Stomach (tissue), 4 donors: ENCODE results near the gene SCYL1.

Source experiments
- POLR2A ChIP-seq, 4 donors: fragments of 450-650 bp; IDR thresholded peaks; one replicate each; pipeline ENCODE4 v1.6.1; 2016; ENCODE audit warnings: antibody characterized with exemption in 4 of 4, control low read depth in 2 of 4, mild to moderate bottlenecking in 1 of 4, moderate library complexity in 1 of 4
- POLR2AphosphoS5 ChIP-seq, 3 donors: sonication (generic); formaldehyde crosslinking; IDR thresholded peaks; one replicate each; pipeline ENCODE4 v1.6.1; 2016; ENCODE audit warnings: antibody characterized with exemption in 3 of 3
- TF ChIP-seq, protein P1 (sequence below), 7 experiments: fragments of 450-650 bp in 4 of 7; fragments of 200-600 bp in 3 of 7; sonication (generic) in 3 of 7; IDR thresholded peaks; one replicate each; pipeline ENCODE4 v1.5.1; 2016 to 2019; ENCODE audit warnings: antibody characterized with exemption in 7 of 7, control low read depth in 2 of 7, mild to moderate bottlenecking in 1 of 7

DNA sequence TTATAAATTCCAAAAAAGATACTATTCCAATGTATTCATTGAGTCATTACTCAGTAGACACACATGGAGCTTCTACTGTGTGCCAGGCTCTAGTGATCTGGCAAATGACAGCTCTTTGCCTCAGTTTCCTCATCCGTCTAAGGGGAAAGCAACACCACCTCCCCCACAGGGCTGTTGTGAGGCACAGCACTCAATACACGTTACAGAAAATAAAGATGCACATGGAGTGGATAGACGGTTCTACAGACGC lies 32.6 kb upstream of the SCYL1 start:
- TF ChIP-seq POLR2A (IDR thresholded peaks at IDR 0.05), result no peak
- TF ChIP-seq, protein P1, sequence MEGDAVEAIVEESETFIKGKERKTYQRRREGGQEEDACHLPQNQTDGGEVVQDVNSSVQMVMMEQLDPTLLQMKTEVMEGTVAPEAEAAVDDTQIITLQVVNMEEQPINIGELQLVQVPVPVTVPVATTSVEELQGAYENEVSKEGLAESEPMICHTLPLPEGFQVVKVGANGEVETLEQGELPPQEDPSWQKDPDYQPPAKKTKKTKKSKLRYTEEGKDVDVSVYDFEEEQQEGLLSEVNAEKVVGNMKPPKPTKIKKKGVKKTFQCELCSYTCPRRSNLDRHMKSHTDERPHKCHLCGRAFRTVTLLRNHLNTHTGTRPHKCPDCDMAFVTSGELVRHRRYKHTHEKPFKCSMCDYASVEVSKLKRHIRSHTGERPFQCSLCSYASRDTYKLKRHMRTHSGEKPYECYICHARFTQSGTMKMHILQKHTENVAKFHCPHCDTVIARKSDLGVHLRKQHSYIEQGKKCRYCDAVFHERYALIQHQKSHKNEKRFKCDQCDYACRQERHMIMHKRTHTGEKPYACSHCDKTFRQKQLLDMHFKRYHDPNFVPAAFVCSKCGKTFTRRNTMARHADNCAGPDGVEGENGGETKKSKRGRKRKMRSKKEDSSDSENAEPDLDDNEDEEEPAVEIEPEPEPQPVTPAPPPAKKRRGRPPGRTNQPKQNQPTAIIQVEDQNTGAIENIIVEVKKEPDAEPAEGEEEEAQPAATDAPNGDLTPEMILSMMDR (IDR thresholded peaks at IDR 0.05), result no peak
- TF ChIP-seq POLR2AphosphoS5 (IDR thresholded peaks at IDR 0.05), result no peak
